BLaER1 (cell line): ENCODE measurements around the gene HIRA.

Source experiments
- H3K27ac ChIP-seq: shearing (Covaris generic); formaldehyde crosslinking; 2 replicates; pipeline ENCODE4 v1.8.1; 2022
- H3K27me3 ChIP-seq: shearing (Covaris generic); formaldehyde crosslinking; 2 replicates; pipeline ENCODE4 v1.8.1; 2022
- H3K36me3 ChIP-seq: shearing (Covaris generic); formaldehyde crosslinking; 2 replicates; pipeline ENCODE4 v1.8.1; 2022
- H3K4me1 ChIP-seq: shearing (Covaris generic); formaldehyde crosslinking; 2 replicates; pipeline ENCODE4 v1.8.1; 2022
- H3K4me2 ChIP-seq: shearing (Covaris generic); formaldehyde crosslinking; 2 replicates; pipeline ENCODE4 v1.8.1; 2022
- H3K4me3 ChIP-seq: shearing (Covaris generic); formaldehyde crosslinking; 2 replicates; pipeline ENCODE4 v1.8.1; 2022
- H3K9ac ChIP-seq: shearing (Covaris generic); formaldehyde crosslinking; 2 replicates; pipeline ENCODE4 v1.8.1; 2022
- H3K9me3 ChIP-seq: shearing (Covaris generic); formaldehyde crosslinking; 2 replicates; pipeline ENCODE4 v1.8.1; 2022
- H4K20me1 ChIP-seq: shearing (Covaris generic); formaldehyde crosslinking; 2 replicates; pipeline ENCODE4 v1.8.1; 2022
- Cebpa-rat ChIP-seq: shearing (Covaris generic); IDR thresholded peaks from 2 replicates; pipeline ENCODE4 v1.8.1; 2022

The HIRA gene

DNA sequence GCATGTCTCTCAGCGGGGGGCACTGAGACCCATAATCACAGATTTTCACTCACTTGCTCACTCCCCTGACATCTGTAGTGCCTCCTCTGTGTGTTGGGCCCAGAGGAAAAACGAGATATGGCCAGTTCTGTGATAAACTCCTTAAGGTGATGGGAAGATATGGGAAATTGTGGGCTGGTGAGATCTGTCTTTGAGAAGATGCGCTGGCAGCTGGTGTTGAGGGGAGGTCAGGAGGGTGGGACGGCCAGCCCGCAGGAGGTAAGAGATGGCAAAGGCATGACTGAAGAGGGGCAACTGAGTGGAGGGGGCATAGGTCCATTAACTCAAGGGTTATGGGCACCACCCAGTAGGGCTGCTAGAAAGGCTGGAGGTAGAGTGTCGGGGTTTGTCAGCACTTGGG lies 79.9 kb downstream of the HIRA start:
- TF ChIP-seq Cebpa-rat = no peak
- H3K36me3 ChIP-seq = peaks cover 99% of the 10 kb centered on the region

GRCh38 chr22:19350947-19351346 lies 80.6 kb downstream of the HIRA start:
- Histone ChIP-seq H3K9ac (no peak overlapping the region), H3K4me1 (no peaks in the 10 kb centered on the region), H3K4me2 (no peak overlapping the region), H3K9me3 (no peaks in the 10 kb centered on the region), H3K27ac (no peak overlapping the region), H3K4me3 (no peak overlapping the region), H4K20me1 (no peaks in the 10 kb centered on the region; the same call in 1 of the 2 replicates), H3K27me3 (no peaks in the 10 kb centered on the region), H3K36me3 (peaks cover 99% of the 10 kb centered on the region)
- no peak for TF ChIP-seq Cebpa-rat

More for the DNA sequence above, 79.9 kb downstream of the HIRA start:
- H3K27me3 ChIP-seq = no peaks in the 10 kb centered on the region
- no peaks in the 10 kb centered on the region for H3K4me1 ChIP-seq
- no peak overlapping the region for H3K9ac ChIP-seq
- H4K20me1 ChIP-seq = no peaks in the 10 kb centered on the region; the same call in 1 of the 2 replicates
- H3K27ac ChIP-seq = no peak overlapping the region
- H3K4me3 ChIP-seq = no peak overlapping the region
- H3K4me2 ChIP-seq = no peak overlapping the region
- H3K9me3 ChIP-seq = no peaks in the 10 kb centered on the region

DNA sequence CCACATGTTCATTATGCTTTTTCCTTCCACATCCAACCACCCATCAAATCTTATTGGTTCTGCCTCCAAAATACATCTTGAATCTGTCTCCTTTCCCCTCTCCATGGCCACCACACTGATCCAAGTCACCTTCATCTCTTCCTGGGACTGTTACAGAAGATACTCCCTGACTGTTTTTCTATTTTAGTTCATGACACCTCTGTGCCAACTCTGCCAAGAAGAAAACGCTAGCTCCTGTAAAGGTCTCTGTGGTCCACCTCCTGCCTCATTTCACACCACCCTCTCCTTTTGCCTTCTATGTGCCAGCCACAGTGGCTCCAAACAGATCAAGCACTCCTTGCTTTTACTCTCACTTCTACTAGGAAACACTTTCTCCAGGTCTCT lies 81.1 kb downstream of the HIRA start:
- no peaks in the 10 kb centered on the region for H3K4me1 ChIP-seq
- H3K27ac ChIP-seq = no peak overlapping the region
- no peak overlapping the region for H3K4me2 ChIP-seq
- no peaks in the 10 kb centered on the region for H3K27me3 ChIP-seq
- TF ChIP-seq Cebpa-rat = no peak
- H3K4me3 ChIP-seq = no peak overlapping the region
- H3K9ac ChIP-seq = no peak overlapping the region
- H3K9me3 ChIP-seq = no peaks in the 10 kb centered on the region
- H3K36me3 ChIP-seq = peaks cover 99% of the 10 kb centered on the region
- no peaks in the 10 kb centered on the region; the same call in 1 of the 2 replicates for H4K20me1 ChIP-seq

- H3K4me1 ChIP-seq = no peaks in the 10 kb centered on the region
- no peak overlapping the region for H3K4me3 ChIP-seq
- H3K27ac ChIP-seq = no peak overlapping the region
- H3K9ac ChIP-seq = no peak overlapping the region
- no peak overlapping the region for H3K4me2 ChIP-seq
- no peaks in the 10 kb centered on the region; the same call in 1 of the 2 replicates for H3K9me3 ChIP-seq
- H3K36me3 ChIP-seq = peaks cover 99% of the 10 kb centered on the region
- H4K20me1 ChIP-seq = no peaks in the 10 kb centered on the region; the same call in 1 of the 2 replicates
- no peak for TF ChIP-seq Cebpa-rat
- H3K27me3 ChIP-seq = no peaks in the 10 kb centered on the region
Observed at GRCh38 chr22:19349778-19350475, 81.6 kb downstream of the HIRA start.

DNA sequence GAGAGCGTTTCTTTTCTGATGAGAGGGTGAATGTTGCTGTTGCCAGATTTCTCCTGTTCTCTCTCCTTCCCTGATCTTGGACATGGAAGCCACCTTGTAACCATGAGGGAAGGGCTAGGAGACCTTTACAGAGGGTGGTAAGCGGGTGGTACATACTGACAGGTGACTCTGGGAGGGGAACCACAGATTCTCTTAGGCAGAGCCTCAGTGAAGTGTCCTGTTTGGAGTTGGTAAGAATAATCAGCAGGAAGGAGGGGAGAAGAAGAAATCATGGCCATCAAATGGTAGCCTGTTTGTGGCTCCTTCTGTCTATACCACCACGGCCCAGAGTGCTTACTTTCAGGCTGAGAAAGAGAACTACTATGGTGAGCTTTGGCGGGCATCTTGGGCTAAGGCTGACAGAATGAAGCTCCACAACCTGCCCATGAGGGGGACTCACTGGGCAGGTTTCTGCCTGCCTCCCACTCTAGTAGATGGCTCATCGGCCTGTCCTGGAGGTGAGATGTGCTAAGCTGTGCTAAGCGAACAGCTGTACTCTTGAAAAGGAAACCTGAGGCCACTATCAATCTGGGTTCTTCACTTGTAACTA lies 84.8 kb downstream of the HIRA start:
- Histone ChIP-seq H4K20me1 (no peaks in the 10 kb centered on the region), H3K4me1 (no peaks in the 10 kb centered on the region), H3K36me3 (peaks cover 90% of the 10 kb centered on the region), H3K27ac (no peak overlapping the region), H3K4me3 (no peak overlapping the region), H3K4me2 (no peak overlapping the region), H3K9me3 (peaks cover 13% of the 10 kb centered on the region), H3K9ac (no peak overlapping the region), H3K27me3 (no peaks in the 10 kb centered on the region)
- TF ChIP-seq Cebpa-rat = no peak

- no peaks in the 10 kb centered on the region for H4K20me1 ChIP-seq
- no peaks in the 10 kb centered on the region for H3K27me3 ChIP-seq
- no peaks in the 10 kb centered on the region for H3K4me1 ChIP-seq
- H3K27ac ChIP-seq = no peak overlapping the region
- no peak overlapping the region for H3K9ac ChIP-seq
- H3K4me2 ChIP-seq = no peak overlapping the region
- no peak for TF ChIP-seq Cebpa-rat
- no peak overlapping the region for H3K4me3 ChIP-seq
- H3K9me3 ChIP-seq = peaks cover 36% of the 10 kb centered on the region
- H3K36me3 ChIP-seq = peaks cover 90% of the 10 kb centered on the region
Observed at GRCh38 chr22:19344420-19344819, 87.1 kb downstream of the HIRA start.

DNA sequence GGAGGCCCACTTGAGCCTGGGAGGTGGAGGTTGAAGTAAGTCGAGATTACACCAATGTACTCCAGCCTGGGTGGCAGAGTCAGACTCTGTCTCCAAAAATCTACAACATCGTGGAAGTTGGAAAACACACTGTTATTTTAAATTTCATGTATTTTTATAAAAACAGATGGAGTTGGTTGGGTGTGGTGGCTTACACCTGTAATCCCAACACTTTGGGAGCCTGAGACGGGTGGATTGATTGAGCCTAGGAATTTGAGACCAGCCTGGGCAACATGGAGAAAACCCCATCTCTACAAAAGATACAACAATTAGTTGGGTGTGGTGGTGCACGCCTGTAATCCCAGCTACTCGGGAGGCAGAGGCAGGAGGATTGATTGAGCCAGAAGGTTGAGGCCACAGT lies 88.1 kb downstream of the HIRA start:
- no peak for TF ChIP-seq Cebpa-rat

DNA sequence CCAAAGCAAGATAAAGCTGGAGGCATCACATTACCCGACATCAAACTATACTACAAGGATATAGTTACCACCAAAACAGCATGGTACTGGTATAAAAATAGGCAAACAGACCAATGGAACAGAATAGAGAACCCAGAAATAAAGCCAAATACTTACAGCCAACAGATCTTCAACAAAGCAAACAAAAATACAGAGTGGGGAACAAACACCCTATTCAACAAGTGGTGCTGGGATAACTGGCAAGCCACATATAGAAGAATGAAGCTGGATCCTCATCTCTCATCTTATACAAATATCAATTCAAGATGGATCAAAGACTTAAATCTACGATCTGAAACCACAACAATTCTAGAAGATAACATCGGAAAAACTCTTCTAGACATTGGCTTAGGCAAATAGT lies 90.0 kb downstream of the HIRA start:
- Histone ChIP-seq H3K4me3 (no peak overlapping the region), H3K9ac (no peak overlapping the region), H3K4me2 (no peak overlapping the region), H3K27me3 (no peaks in the 10 kb centered on the region), H3K36me3 (peaks cover 91% of the 10 kb centered on the region), H3K9me3 (peaks cover 65% of the 10 kb centered on the region), H4K20me1 (no peaks in the 10 kb centered on the region), H3K27ac (no peak overlapping the region), H3K4me1 (no peaks in the 10 kb centered on the region)
- no peak for TF ChIP-seq Cebpa-rat

More for the DNA sequence above, 88.1 kb downstream of the HIRA start:
- H3K27ac ChIP-seq = no peak overlapping the region
- H3K36me3 ChIP-seq = peaks cover 90% of the 10 kb centered on the region
- no peak overlapping the region for H3K4me3 ChIP-seq
- no peaks in the 10 kb centered on the region for H4K20me1 ChIP-seq
- no peaks in the 10 kb centered on the region for H3K27me3 ChIP-seq
- H3K9me3 ChIP-seq = peaks cover 46% of the 10 kb centered on the region
- no peak overlapping the region for H3K9ac ChIP-seq
- no peak overlapping the region for H3K4me2 ChIP-seq
- no peaks in the 10 kb centered on the region for H3K4me1 ChIP-seq

GRCh38 chr22:19337137-19337536 lies 94.4 kb downstream of the HIRA start:
- no peaks in the 10 kb centered on the region for H3K4me1 ChIP-seq
- H3K4me3 ChIP-seq = peak overlapping the region; percentile 22; the same call in 1 of the 2 replicates
- H3K9me3 ChIP-seq = peaks cover 92% of the 10 kb centered on the region
- no peak for TF ChIP-seq Cebpa-rat
- H3K4me2 ChIP-seq = no peak overlapping the region
- H3K27ac ChIP-seq = no peak overlapping the region
- peaks cover 99% of the 10 kb centered on the region for H3K36me3 ChIP-seq
- no peak overlapping the region for H3K9ac ChIP-seq
- H4K20me1 ChIP-seq = no peaks in the 10 kb centered on the region
- no peaks in the 10 kb centered on the region for H3K27me3 ChIP-seq
